SK-N-SH (cell line): ENCODE results near the gene TEKTIP1. TPM values are rescaled to one million over a fixed set of nuclear protein-coding genes. Genes with fewer than 3 reads are reported as not detected.
A peak's percentile ranks its signal among the peaks of the same experiment; 100 is the strongest.

Source experiments
- CHD2 ChIP-seq: fragments of 150-350 bp; IDR thresholded peaks from 2 replicates; pipeline ENCODE4 v1.6.1; 2018; ENCODE audit warnings: low read length; ENCODE audit not compliant: partially characterized antibody
- ELF1 ChIP-seq: IDR thresholded peaks from 2 replicates; pipeline ENCODE4 v1.4.0; 2012
- JUND ChIP-seq: IDR thresholded peaks from 2 replicates; pipeline ENCODE4 v1.4.0; 2012
- PBX3 ChIP-seq: IDR thresholded peaks from 2 replicates; pipeline ENCODE4; 2012
- RCOR1 ChIP-seq: fragments of 150-350 bp; IDR thresholded peaks from 2 replicates; pipeline ENCODE4 v1.6.1; 2017; ENCODE audit warnings: antibody characterized with exemption, low read length
- RXRA ChIP-seq: IDR thresholded peaks from 2 replicates; pipeline ENCODE4 v1.4.0; 2012; ENCODE audit warnings: low read depth, mild to moderate bottlenecking, borderline replicate concordance
- SIN3A ChIP-seq: IDR thresholded peaks from 2 replicates; pipeline ENCODE4 v1.6.1; 2012; ENCODE audit warnings: low read depth, mild to moderate bottlenecking, low read length, moderate library complexity, borderline replicate concordance
- SMC3 ChIP-seq: IDR thresholded peaks from 2 replicates; pipeline ENCODE4 v1.6.1; 2012; ENCODE audit warnings: low read depth, low read length, improper control_type of control experiment
- TCF12 ChIP-seq: IDR thresholded peaks from 2 replicates; pipeline ENCODE4 v1.4.0; 2012
- TEAD4 ChIP-seq: IDR thresholded peaks from 2 replicates; pipeline ENCODE4 v1.4.0; 2012; ENCODE audit warnings: mild to moderate bottlenecking, borderline replicate concordance; ENCODE audit not compliant: insufficient read depth
- polyA plus RNA-seq, 3 experiments: library from polyadenylated mRNA; depleted of rRNA; stranded (reverse); fragments of >200 nt; gene quantifications; 2 replicates each; pipeline ENCODE4 v1.2.3, GENCODE V29; 2012
- TF ChIP-seq, protein P1 (sequence below): IDR thresholded peaks from 2 replicates; pipeline ENCODE4 v1.6.1; 2012; ENCODE audit warnings: mild to moderate bottlenecking, low read depth, low read length, moderate library complexity
- TF ChIP-seq, protein P2 (sequence below): fragments of 200-600 bp; sonication (generic); IDR thresholded peaks from 2 replicates; pipeline ENCODE4 v1.6.1; 2017; ENCODE audit warnings: antibody characterized with exemption, mild to moderate bottlenecking, moderate library complexity
- TF ChIP-seq, protein P3 (sequence below): IDR thresholded peaks from 2 replicates; pipeline ENCODE4 v1.4.0; 2012; ENCODE audit warnings: low read depth, borderline replicate concordance

The TEKTIP1 gene
- polyA plus RNA-seq, 1 of the 3 experiments (the other 2 are of a cell fraction) = 0.12 TPM

DNA sequence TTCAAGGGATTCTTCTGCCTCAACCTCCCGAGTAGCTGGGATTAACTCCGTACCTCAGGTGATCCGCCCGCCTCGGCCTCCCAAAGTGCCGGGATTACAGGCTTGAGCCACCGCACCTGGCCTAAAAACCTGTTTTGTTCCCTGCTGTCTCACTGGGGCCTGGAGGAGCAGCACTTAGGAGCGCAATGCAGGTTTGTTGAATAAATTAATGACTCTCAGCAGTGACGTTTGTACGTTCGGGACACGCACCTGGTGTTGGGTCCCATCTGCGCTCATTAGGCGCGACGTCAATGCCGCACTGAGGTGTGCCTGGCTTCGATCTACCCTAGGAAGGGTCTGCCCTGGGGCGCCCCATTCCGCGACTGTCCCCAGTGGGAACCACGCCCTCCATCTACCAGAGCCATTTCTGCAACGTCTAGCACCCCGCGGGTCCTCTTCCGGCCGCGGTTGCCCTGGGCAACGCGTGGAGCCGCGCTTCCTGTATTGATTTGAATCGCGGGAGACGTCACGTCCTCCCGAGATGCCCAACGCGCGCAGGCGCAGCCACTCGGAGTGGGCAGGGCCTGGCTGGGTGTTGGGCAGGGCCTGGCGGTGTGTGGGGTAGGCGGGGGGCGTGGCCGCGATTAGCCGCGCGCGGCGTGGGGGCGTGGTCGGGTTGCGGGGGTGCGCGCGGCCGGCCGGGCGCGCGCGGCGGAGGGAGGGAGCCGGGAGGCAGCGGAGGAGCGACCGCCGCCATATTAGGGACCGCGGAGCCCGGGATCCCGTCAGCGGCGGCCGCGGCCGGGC lies 33.2 kb upstream of the TEKTIP1 start, which contains the start of gene FZR1 (continued):
- TF ChIP-seq SIN3A (peak; percentile 86; the same call in 1 of the 2 replicates), RCOR1 (no peak), TCF12 (peak; percentile 22; the same call in 1 of the 2 replicates), CHD2 (peak; percentile 66), JUND (no peak), SMC3 (no peak), TEAD4 (no peak), ELF1 (peak; percentile 96), PBX3 (no peak), RXRA (no peak)
- TF ChIP-seq, protein P1, sequence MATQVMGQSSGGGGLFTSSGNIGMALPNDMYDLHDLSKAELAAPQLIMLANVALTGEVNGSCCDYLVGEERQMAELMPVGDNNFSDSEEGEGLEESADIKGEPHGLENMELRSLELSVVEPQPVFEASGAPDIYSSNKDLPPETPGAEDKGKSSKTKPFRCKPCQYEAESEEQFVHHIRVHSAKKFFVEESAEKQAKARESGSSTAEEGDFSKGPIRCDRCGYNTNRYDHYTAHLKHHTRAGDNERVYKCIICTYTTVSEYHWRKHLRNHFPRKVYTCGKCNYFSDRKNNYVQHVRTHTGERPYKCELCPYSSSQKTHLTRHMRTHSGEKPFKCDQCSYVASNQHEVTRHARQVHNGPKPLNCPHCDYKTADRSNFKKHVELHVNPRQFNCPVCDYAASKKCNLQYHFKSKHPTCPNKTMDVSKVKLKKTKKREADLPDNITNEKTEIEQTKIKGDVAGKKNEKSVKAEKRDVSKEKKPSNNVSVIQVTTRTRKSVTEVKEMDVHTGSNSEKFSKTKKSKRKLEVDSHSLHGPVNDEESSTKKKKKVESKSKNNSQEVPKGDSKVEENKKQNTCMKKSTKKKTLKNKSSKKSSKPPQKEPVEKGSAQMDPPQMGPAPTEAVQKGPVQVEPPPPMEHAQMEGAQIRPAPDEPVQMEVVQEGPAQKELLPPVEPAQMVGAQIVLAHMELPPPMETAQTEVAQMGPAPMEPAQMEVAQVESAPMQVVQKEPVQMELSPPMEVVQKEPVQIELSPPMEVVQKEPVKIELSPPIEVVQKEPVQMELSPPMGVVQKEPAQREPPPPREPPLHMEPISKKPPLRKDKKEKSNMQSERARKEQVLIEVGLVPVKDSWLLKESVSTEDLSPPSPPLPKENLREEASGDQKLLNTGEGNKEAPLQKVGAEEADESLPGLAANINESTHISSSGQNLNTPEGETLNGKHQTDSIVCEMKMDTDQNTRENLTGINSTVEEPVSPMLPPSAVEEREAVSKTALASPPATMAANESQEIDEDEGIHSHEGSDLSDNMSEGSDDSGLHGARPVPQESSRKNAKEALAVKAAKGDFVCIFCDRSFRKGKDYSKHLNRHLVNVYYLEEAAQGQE = no peak
- TF ChIP-seq, protein P2, sequence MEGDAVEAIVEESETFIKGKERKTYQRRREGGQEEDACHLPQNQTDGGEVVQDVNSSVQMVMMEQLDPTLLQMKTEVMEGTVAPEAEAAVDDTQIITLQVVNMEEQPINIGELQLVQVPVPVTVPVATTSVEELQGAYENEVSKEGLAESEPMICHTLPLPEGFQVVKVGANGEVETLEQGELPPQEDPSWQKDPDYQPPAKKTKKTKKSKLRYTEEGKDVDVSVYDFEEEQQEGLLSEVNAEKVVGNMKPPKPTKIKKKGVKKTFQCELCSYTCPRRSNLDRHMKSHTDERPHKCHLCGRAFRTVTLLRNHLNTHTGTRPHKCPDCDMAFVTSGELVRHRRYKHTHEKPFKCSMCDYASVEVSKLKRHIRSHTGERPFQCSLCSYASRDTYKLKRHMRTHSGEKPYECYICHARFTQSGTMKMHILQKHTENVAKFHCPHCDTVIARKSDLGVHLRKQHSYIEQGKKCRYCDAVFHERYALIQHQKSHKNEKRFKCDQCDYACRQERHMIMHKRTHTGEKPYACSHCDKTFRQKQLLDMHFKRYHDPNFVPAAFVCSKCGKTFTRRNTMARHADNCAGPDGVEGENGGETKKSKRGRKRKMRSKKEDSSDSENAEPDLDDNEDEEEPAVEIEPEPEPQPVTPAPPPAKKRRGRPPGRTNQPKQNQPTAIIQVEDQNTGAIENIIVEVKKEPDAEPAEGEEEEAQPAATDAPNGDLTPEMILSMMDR = no peak
- TF ChIP-seq, protein P3, sequence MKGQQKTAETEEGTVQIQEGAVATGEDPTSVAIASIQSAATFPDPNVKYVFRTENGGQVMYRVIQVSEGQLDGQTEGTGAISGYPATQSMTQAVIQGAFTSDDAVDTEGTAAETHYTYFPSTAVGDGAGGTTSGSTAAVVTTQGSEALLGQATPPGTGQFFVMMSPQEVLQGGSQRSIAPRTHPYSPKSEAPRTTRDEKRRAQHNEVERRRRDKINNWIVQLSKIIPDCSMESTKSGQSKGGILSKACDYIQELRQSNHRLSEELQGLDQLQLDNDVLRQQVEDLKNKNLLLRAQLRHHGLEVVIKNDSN = no peak
